Heart left ventricle (tissue), 16 donors: Measurements from ENCODE around the gene CTNNA1. TPM values are rescaled to one million over a fixed set of nuclear protein-coding genes. Genes with fewer than 3 reads are reported as not detected.

Experiments
- ATAC-seq, 4 donors: fragments of 200-7000 bp; cut with Tn5 transposase; one replicate each; pipeline ENCODE4 v1.9.1; 2020 to 2022; ENCODE audit warnings: moderate library complexity in 4 of 4, mild to moderate bottlenecking in 3 of 4, moderate number of reproducible peaks in 1 of 4
- DNase-seq, 5 donors: peaks; one replicate each; pipeline ENCODE4 v3.0.0-alpha.2; 2020
- H3K27ac ChIP-seq, 12 donors: fragments of 200-600 bp; sonication (generic) in 4 of 12; one replicate each; pipeline versions ENCODE4 v1.5.0 to v1.8.0; 2016 to 2022; ENCODE audit warnings: mild to moderate bottlenecking in 2 of 12
- H3K27me3 ChIP-seq, 9 donors: fragments of 200-600 bp; sonication (generic) in 2 of 9; one replicate each; pipeline versions ENCODE4 v1.5.1 to v1.8.0; 2016 to 2022; ENCODE audit warnings: mild to moderate bottlenecking in 3 of 9
- H3K36me3 ChIP-seq, 9 donors: fragments of 200-600 bp; sonication (generic) in 2 of 9; one replicate each; pipeline versions ENCODE4 v1.5.0 to v1.8.0; 2018 to 2022; ENCODE audit warnings: mild to moderate bottlenecking in 2 of 9
- H3K4me1 ChIP-seq, 12 donors: fragments of 200-600 bp; sonication (generic) in 4 of 12; one replicate each; pipeline versions ENCODE4 v1.5.0 to v1.8.0; 2016 to 2022; ENCODE audit warnings: mild to moderate bottlenecking in 3 of 12
- H3K4me3 ChIP-seq, 12 donors: fragments of 200-600 bp; sonication (generic) in 4 of 12; one replicate each; pipeline versions ENCODE4 v1.5.0 to v1.8.0; 2017 to 2022; ENCODE audit warnings: mild to moderate bottlenecking in 9 of 12, moderate library complexity in 4 of 12
- H3K9me3 ChIP-seq, 12 donors: fragments of 200-600 bp; sonication (generic) in 4 of 12; one replicate each; pipeline versions ENCODE4 v1.5.0 to v1.8.0; 2016 to 2022; ENCODE audit warnings: mild to moderate bottlenecking in 1 of 12
- CTCF ChIP-seq, 12 donors: fragments of 200-600 bp; sonication (generic) in 4 of 12; IDR thresholded peaks; one replicate each; pipeline versions ENCODE4 v1.5.0 to v1.8.0; 2018 to 2022; ENCODE audit warnings: antibody characterized with exemption in 12 of 12, mild to moderate bottlenecking in 5 of 12
- POLR2A ChIP-seq, 2 donors: fragments of 450-650 bp; IDR thresholded peaks; one replicate each; pipeline ENCODE4 v1.6.1; 2017; ENCODE audit warnings: antibody characterized with exemption in 2 of 2, mild to moderate bottlenecking in 2 of 2, moderate library complexity in 2 of 2
- WGBS, 4 donors: extraction: QIAGEN DNeasy Blood & Tissue Kit in 2 of 4; methylation state at CpG; one replicate each; pipeline versions ENCODE4 v1.1.5 to v1.1.7; 2013 to 2018; 5-methylcytosine and 5-hydroxymethylcytosine counted together
- intact Hi-C, 10 donors: fragments of 100-400 bp; cut with DNase I; formaldehyde crosslinking; loops; one replicate each; pipeline versions ENCODE4 v1.11.1 to v1.14.2; 2022
- polyA plus RNA-seq, 2 donors: library from polyadenylated mRNA; stranded (reverse); fragments of 200-250 nt; gene quantifications; one replicate each; pipeline ENCODE4 v1.2.3, GENCODE V29; 2013
- total RNA-seq, 9 donors: library from RNA; depleted of rRNA in 2 of 9; stranded (reverse); fragments of >200 nt in 2 of 9; fragmentation: NEBNext Ultra II Directional in 3 of 9; extraction: Animal tissue kit (Norgen Biotek cat#: 25700) in 3 of 9; gene quantifications; one replicate each; pipeline versions ENCODE4 v1.1.0 to v1.2.4, GENCODE V29; 2016 to 2023
- donor health status: ischemic (EF 13 %, LVEDD 7.1; RV severe dilation, severe dysfunction).
- donor health status: healthy with polysubstance abuse.
- donor health status: DM: no; HTN: yes; CAD: no.
- donor health status: DM: no; HTN: no; CAD: no.
- donor health status: ischemic (EF 25% LVEDD 6.9; RV normal size, moderate dysfunction).
- donor health status: ischemic (EF 25% LVEDD 5.7; RV mildly dilated, moderate dysfunction).
- donor health status: healthy.
- donor health status: DM: yes; HTN: yes; CAD: no.
- donor health status: ischemic (EF 35%, LVEDD 5.7; RV mildly dilated, moderate dysfunction).
- donor health status: nonischemic (EF 11% LVEDD 7.7; RV severe dilation, severe dysfunction).
- donor health status: DM: yes; HTN: yes; CAD: no.
- donor health status: PGD.
- donor health status: ischemic (EF 29% LVEDD 5.4; RV normal size, mild dysfunction).
- donor health status: nonischemic (EF 23%, LVEDD 6.1; RV moderate dilation, normal function).

Gene CTNNA1
- total and polyA plus RNA-seq, 11 donors: 140 to 460 (median 399) TPM

DNA sequence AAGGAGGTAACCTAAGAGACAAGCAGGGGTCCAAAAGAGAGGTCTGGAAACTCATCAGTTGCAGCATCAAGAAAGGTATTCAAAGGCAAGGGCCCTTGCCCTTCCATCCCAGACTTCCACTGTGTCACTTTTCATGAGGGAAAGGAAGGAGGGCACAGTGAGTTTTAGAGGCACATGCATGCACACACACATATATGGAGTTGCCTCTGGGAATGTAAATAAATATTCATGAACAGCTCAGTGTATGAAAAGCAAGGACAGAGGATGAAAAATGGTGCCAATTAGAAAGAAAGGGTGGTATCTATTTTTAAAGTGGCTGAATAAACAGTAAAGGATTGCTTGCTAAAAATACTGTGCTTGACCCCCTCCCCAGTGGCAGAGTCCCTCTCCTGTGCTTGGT is 227.2 kb downstream of the CTNNA1 start:
- no peak for TF ChIP-seq POLR2A (IDR thresholded peaks at IDR 0.05)
- TF ChIP-seq CTCF (IDR thresholded peaks at IDR 0.05): no peak
- intact Hi-C loops: no loop called here
- ATAC-seq (no peak), DNase-seq (no peak)
- Histone ChIP-seq H3K9me3 (no peaks in the 10 kb centered on the region), H3K27me3 (no peaks in the 10 kb centered on the region), H3K36me3 (no peaks in the 10 kb centered on the region), H3K27ac (no peak overlapping the region), H3K4me3 (no peak overlapping the region), H3K4me1 (peaks cover 0 to 19% (median 6%) of the 10 kb centered on the region in 12 donors)

DNA sequence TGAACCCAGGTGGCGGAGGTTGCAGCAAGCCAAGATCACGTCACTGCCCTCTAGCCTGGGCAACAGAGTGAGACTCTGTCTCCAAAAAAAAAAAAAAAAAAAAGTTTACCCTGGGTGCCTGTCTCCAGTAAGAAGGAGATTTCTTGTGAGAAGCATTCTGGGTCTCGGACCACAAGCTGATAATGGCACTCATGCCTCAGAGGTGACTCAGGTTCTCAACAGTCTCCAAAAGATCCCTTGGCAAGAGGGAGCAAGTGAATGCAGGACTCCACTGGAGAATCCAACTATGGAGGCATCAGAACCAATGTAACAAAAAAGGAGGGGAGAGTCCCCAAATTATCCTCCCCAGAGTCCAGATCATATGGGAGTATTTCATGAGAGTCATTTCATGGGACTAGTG is 227.9 kb downstream of the CTNNA1 start:
- ATAC-seq (no peak), DNase-seq (no peak)
- Histone ChIP-seq H3K27me3 (no peaks in the 10 kb centered on the region), H3K4me1 (peaks cover 0 to 23% (median 5%) of the 10 kb centered on the region in 12 donors), H3K36me3 (no peaks in the 10 kb centered on the region), H3K9me3 (no peaks in the 10 kb centered on the region), H3K4me3 (no peak overlapping the region), H3K27ac (no peak overlapping the region)
- no peak for TF ChIP-seq POLR2A (IDR thresholded peaks at IDR 0.05)
- TF ChIP-seq CTCF (IDR thresholded peaks at IDR 0.05): no peak
- intact Hi-C loops: no loop called here
- WGBS, 4 donors: 86 to 96% (median 93%) methylated on average over 3 of the region's 3 CpGs

GRCh38 chr5:138981586-138981985 is 228.4 kb downstream of the CTNNA1 start:
- DNase-seq (no peak), ATAC-seq (peak in 2 of 4 donors; percentile 27 to 33)
- Histone ChIP-seq H3K36me3 (no peaks in the 10 kb centered on the region), H3K4me3 (no peak overlapping the region), H3K27ac (no peak overlapping the region), H3K27me3 (no peaks in the 10 kb centered on the region), H3K9me3 (no peaks in the 10 kb centered on the region), H3K4me1 (peaks cover 0 to 23% (median 5%) of the 10 kb centered on the region in 12 donors)
- intact Hi-C loops: no loop called here
- WGBS, 4 donors: 50 to 69% (median 62%) methylated on average over 7 of the region's 7 CpGs
- no peak for TF ChIP-seq POLR2A (IDR thresholded peaks at IDR 0.05)
- no peak for TF ChIP-seq CTCF (IDR thresholded peaks at IDR 0.05)

DNA sequence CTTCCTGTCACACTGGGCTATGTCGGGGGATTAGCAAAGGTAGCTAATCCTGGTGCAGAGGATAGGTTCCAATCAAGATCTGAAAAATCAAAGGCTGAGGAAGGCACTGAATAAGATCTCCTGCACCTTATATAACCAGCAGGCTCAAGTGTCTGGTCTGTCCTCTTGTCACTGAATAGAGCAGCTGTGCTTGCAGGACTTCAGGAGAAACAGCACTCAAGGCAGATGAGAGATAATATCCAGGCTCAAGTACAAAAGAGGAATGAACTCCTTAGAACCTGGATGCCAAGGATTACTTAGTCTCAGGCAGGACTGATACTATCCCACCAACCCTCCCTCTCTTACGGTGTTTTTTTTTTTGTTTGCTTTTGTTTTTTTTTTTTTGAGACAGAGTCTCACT is 230.8 kb downstream of the CTNNA1 start:
- peaks cover 0 to 23% (median 5%) of the 10 kb centered on the region in 12 donors for H3K4me1 ChIP-seq
- WGBS, 4 donors: 85 to 95% (median 91%) methylated on average over 2 of the region's 2 CpGs
- ATAC-seq (no peak), DNase-seq (no peak)
- H3K9me3 ChIP-seq: no peaks in the 10 kb centered on the region
- TF ChIP-seq CTCF (IDR thresholded peaks at IDR 0.05) (no peak), POLR2A (IDR thresholded peaks at IDR 0.05) (no peak)
- no peak overlapping the region for H3K4me3 ChIP-seq
- intact Hi-C loops: no loop called here
- no peak overlapping the region for H3K27ac ChIP-seq
- no peaks in the 10 kb centered on the region for H3K27me3 ChIP-seq
- H3K36me3 ChIP-seq: no peaks in the 10 kb centered on the region

Other genes starting within 250 kb of the CTNNA1 start
- 100 to 1,000 TPM in 1 of 9 donors, 10 to 100 TPM in 8; 52.4 to 116 (median 81.8) TPM for gene ETF1, start 210.2 kb upstream of the CTNNA1 start, total RNA-seq
- gene ETF1, start 210.2 kb upstream of the CTNNA1 start, polyA plus RNA-seq: 100 to 1,000 TPM in 1 of 2 donors, 10 to 100 TPM in 1; 19.0 to 104 TPM
- gene HSPA9, start 178.0 kb upstream of the CTNNA1 start, total RNA-seq: 100 to 1,000 TPM; 211 to 481 (median 313) TPM
- 100 to 1,000 TPM; 115 to 408 TPM for gene HSPA9, start 178.0 kb upstream of the CTNNA1 start, polyA plus RNA-seq
- under 1 TPM in 2 of 9 donors, not detected in 7; 0.16 TPM for gene LRRTM2, start 121.9 kb downstream of the CTNNA1 start, total RNA-seq
- under 1 TPM; 0.06 to 0.23 TPM for gene LRRTM2, start 121.9 kb downstream of the CTNNA1 start, polyA plus RNA-seq